SK-N-SH (cell line): ENCODE data around the gene PTPN20. TPM values are rescaled to one million over a fixed set of nuclear protein-coding genes. Genes with fewer than 3 reads are reported as not detected.

ENCODE experiments used
- CTCF ChIA-PET: fragments of 300-600, 350-600 bp; formaldehyde crosslinking; extraction: SDS; loops from one replicate; lab custom pipeline; 2021; lab: Yijun Ruan, JAX
- POLR2A ChIA-PET: fragments of 350-600 bp; sonication (Branson Sonifier 250); formaldehyde crosslinking; extraction: SDS; loops from one replicate; lab custom pipeline; 2020; ENCODE audit warnings: antibody characterized with exemption, inconsistent platforms; lab: Yijun Ruan, JAX
- DNase-seq: peaks from one replicate; pipeline ENCODE4 v3.0.0; 2012
- H2AFZ ChIP-seq: fragments of 200-600 bp; sonication (generic); 2 replicates; pipeline ENCODE4 v1.8.1; 2016; ENCODE audit warnings: antibody characterized with exemption, mild to moderate bottlenecking, low read depth
- H3F3A ChIP-seq: fragments of 200-600 bp; sonication (generic); replicated peaks from 2 replicates; pipeline ENCODE3; 2016; ENCODE audit warnings: antibody characterized with exemption, mild to moderate bottlenecking; ENCODE audit not compliant: insufficient read depth
- H3K27ac ChIP-seq, 2 experiments: fragments of 200-500 bp in 1 of 2; fragments of 200-600 bp in 1 of 2; sonication (Bioruptor generic) in 1 of 2; sonication (generic), shearing (Covaris generic) in 1 of 2; 2 replicates each; pipeline versions ENCODE4 v1.5.1 to v1.6.1; 2014 to 2016; ENCODE audit warnings: low read depth in 2 of 2, inconsistent platforms in 1 of 2, low read length in 1 of 2, mild to moderate bottlenecking in 1 of 2, mixed read lengths in 1 of 2
- H3K27me3 ChIP-seq: fragments of 200-600 bp; sonication (generic), shearing (Covaris generic); 2 replicates; pipeline ENCODE4 v1.6.1; 2016; ENCODE audit warnings: mixed run types; ENCODE audit not compliant: insufficient read depth
- H3K36me3 ChIP-seq, 2 experiments: fragments of 200-500 bp in 1 of 2; fragments of 200-600 bp in 1 of 2; sonication (Bioruptor generic) in 1 of 2; sonication (generic) in 1 of 2; replicated peaks in 1 of 2; 2 replicates each; pipeline versions ENCODE3 to v1.5.1; 2014 to 2016; ENCODE audit warnings: low read length in 1 of 2, mild to moderate bottlenecking in 1 of 2; ENCODE audit not compliant: insufficient read depth in 2 of 2, control insufficient read depth in 1 of 2
- H3K4me1 ChIP-seq, 2 experiments: fragments of 200-500 bp in 1 of 2; fragments of 200-600 bp in 1 of 2; sonication (Bioruptor generic) in 1 of 2; sonication (generic), shearing (Covaris generic) in 1 of 2; 2 replicates each; pipeline versions ENCODE4 v1.5.1 to v1.6.1; 2014 to 2016; ENCODE audit warnings: low read depth in 1 of 2, low read length in 1 of 2, mixed run types in 1 of 2; ENCODE audit not compliant: insufficient read depth in 2 of 2, control insufficient read depth in 1 of 2
- H3K4me2 ChIP-seq: fragments of 200-600 bp; sonication (generic), shearing (Covaris generic); 2 replicates; pipeline ENCODE4 v1.6.1; 2017; ENCODE audit warnings: mixed run types
- H3K4me3 ChIP-seq, 2 experiments: fragments of 200-500 bp in 1 of 2; fragments of 200-600 bp in 1 of 2; sonication (Bioruptor generic) in 1 of 2; sonication (generic), shearing (Covaris generic) in 1 of 2; 2 replicates each; pipeline versions ENCODE4 v1.5.1 to v1.8.1; 2014 to 2016; ENCODE audit warnings: low read depth in 2 of 2, inconsistent platforms in 1 of 2, low read length in 1 of 2, mild to moderate bottlenecking in 1 of 2, mixed read lengths in 1 of 2, moderate library complexity in 1 of 2
- H3K79me2 ChIP-seq: fragments of 200-600 bp; sonication (generic); 2 replicates; pipeline ENCODE4 v1.8.1; 2017; ENCODE audit warnings: mild to moderate bottlenecking; ENCODE audit not compliant: insufficient read depth
- H3K9ac ChIP-seq: fragments of 200-600 bp; sonication (generic); 2 replicates; pipeline ENCODE4 v1.6.1; 2017; ENCODE audit warnings: mixed run types
- H3K9me2 ChIP-seq: fragments of 200-600 bp; sonication (generic); 2 replicates; pipeline ENCODE4 v1.6.1; 2017; ENCODE audit warnings: mixed run types
- H3K9me3 ChIP-seq: fragments of 200-600 bp; sonication (generic); 2 replicates; pipeline ENCODE4 v1.6.1; 2017; ENCODE audit warnings: mixed run types, mild to moderate bottlenecking, moderate library complexity
- H4K20me1 ChIP-seq: fragments of 200-600 bp; sonication (generic); 2 replicates; pipeline ENCODE4 v1.6.1; 2017; ENCODE audit warnings: mild to moderate bottlenecking, mixed run types; ENCODE audit not compliant: insufficient read depth
- EZH2phosphoT487 ChIP-seq: fragments of 200-600 bp; sonication (generic); IDR thresholded peaks from 2 replicates; pipeline ENCODE4 v1.6.1; 2017; ENCODE audit warnings: low read depth, mixed run types, mild to moderate bottlenecking, antibody characterized with exemption, moderate library complexity, borderline replicate concordance
- FOSL2 ChIP-seq: IDR thresholded peaks from 2 replicates; pipeline ENCODE4 v1.4.0; 2012; ENCODE audit warnings: low read depth, mild to moderate bottlenecking, moderate library complexity, borderline replicate concordance
- FOXJ3 ChIP-seq: sonication (generic); formaldehyde crosslinking; IDR thresholded peaks from 2 replicates; pipeline ENCODE4 v1.5.1; 2020; ENCODE audit warnings: mild to moderate bottlenecking, missing genetic modification reagents
- FOXM1 ChIP-seq: IDR thresholded peaks from 2 replicates; pipeline ENCODE4 v1.4.0; 2012; ENCODE audit warnings: low read depth, mild to moderate bottlenecking
- GABPA ChIP-seq: IDR thresholded peaks from 2 replicates; pipeline ENCODE4 v1.4.0; 2012; ENCODE audit warnings: low read depth, mild to moderate bottlenecking
- GATA2 ChIP-seq: sonication (generic); formaldehyde crosslinking; IDR thresholded peaks from 2 replicates; pipeline ENCODE4 v1.5.0; 2020; ENCODE audit warnings: mild to moderate bottlenecking, missing genetic modification reagents
- JUND ChIP-seq: IDR thresholded peaks from 2 replicates; pipeline ENCODE4 v1.4.0; 2012
- MEF2A ChIP-seq: IDR thresholded peaks from 2 replicates; pipeline ENCODE4 v1.4.0; 2012; ENCODE audit warnings: low read depth, borderline replicate concordance
- MXI1 ChIP-seq: IDR thresholded peaks from 2 replicates; pipeline ENCODE4 v1.6.1; 2012; ENCODE audit warnings: mild to moderate bottlenecking, low read depth, low read length, improper control_type of control experiment
- RAD21 ChIP-seq: IDR thresholded peaks from 2 replicates; pipeline ENCODE4 v1.6.1; 2012; ENCODE audit warnings: mild to moderate bottlenecking, low read length
- SMC3 ChIP-seq: IDR thresholded peaks from 2 replicates; pipeline ENCODE4 v1.6.1; 2012; ENCODE audit warnings: low read depth, low read length, improper control_type of control experiment
- TCF12 ChIP-seq: IDR thresholded peaks from 2 replicates; pipeline ENCODE4 v1.4.0; 2012
- TEAD4 ChIP-seq: IDR thresholded peaks from 2 replicates; pipeline ENCODE4 v1.4.0; 2012; ENCODE audit warnings: mild to moderate bottlenecking, borderline replicate concordance; ENCODE audit not compliant: insufficient read depth
- USF1 ChIP-seq: IDR thresholded peaks from 2 replicates; pipeline ENCODE4 v1.4.0; 2012; ENCODE audit warnings: low read depth, borderline replicate concordance
- USF2 ChIP-seq: fragments of 150-350 bp; IDR thresholded peaks from 2 replicates; pipeline ENCODE4 v1.6.1; 2017; ENCODE audit warnings: antibody characterized with exemption, low read length, low read depth, borderline replicate concordance
- WGBS: methylation state at CpG from one replicate; pipeline ENCODE4 v1.1.6; 2017; ENCODE audit warnings: low lambda C conversion rate; 5-methylcytosine and 5-hydroxymethylcytosine counted together
- polyA plus RNA-seq, 3 experiments: library from polyadenylated mRNA; depleted of rRNA; stranded (reverse); fragments of >200 nt; gene quantifications; 2 replicates each; pipeline ENCODE4 v1.2.3, GENCODE V29; 2012
- TF ChIP-seq, protein P1 (sequence below): IDR thresholded peaks from 2 replicates; pipeline ENCODE4 v1.6.1; 2012; ENCODE audit warnings: mild to moderate bottlenecking, low read depth, low read length, moderate library complexity

PTPN20 gene
- polyA plus RNA-seq, 1 of the 3 experiments (the other 2 are of a cell fraction), result 0.36 TPM

DNA sequence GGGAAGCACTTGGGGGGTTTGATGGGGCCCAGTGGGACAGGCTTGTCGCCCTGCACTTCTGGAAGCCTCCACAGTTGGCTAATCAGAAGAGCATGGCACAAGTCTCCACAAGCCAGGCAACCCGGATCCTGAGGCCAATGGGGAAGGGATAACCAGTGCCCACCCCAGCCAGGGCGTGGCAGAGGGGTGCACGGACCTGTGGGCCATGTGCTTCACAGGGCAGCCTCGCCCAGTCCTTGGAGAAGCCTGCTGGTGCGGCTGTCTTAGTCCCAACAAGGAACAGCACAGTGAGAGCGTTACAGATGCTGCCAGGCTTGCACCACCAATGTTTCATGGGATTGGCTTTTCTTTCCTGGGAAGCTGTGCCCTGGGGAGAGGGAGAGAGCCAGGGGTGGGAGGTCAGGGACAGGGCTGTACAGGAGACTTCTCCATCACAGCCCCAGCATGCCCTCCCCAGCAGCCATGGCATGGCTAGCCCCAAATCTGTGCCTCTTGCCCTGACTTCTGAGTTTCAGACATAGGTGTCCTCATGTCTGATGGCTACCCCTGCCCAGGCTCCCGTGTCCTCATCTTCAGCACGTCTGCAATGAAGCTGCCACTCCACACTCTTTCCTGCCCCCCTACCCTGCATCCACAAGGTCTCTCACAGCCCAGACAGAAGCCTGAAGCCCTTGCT lies 116.0 kb downstream of the PTPN20 start:
- Histone ChIP-seq H3K9ac (no peak overlapping the region), H2AFZ (no peak overlapping the region), H3K79me2 (no peaks in the 10 kb centered on the region), H3K9me3 (no peaks in the 10 kb centered on the region), H3F3A (no peaks in the 10 kb centered on the region), H3K4me2 (no peak overlapping the region), H3K9me2 (no peaks in the 10 kb centered on the region), H4K20me1 (no peaks in the 10 kb centered on the region), H3K36me3 (no peaks in the 10 kb centered on the region), H3K27ac (no peak overlapping the region; a peak in 1 of 4 replicates), H3K27me3 (no peaks in the 10 kb centered on the region), H3K4me3 (no peak overlapping the region), H3K4me1 (peaks cover 0 to 68% of the 10 kb centered on the region in 2 experiments; a peak in 1 of 4 replicates)
- 33% methylated on average over 4 of the region's 9 CpGs for WGBS
- POLR2A ChIA-PET, result no interaction called here
- DNase-seq, result no peak
- CTCF ChIA-PET, result interaction anchor here (1.7 to 16.7 kb wide), 4 partner anchors 17 to 313 kb away, joined by 4 to 337 read pairs (median 66); no protein-coding TSS in a partner anchor
- no peak for TF ChIP-seq JUND
- TF ChIP-seq TCF12, result no peak
- TF ChIP-seq EZH2phosphoT487, result no peak
- TF ChIP-seq RAD21, result no peak
- TF ChIP-seq, all 33 proteins: peak for 0

DNA sequence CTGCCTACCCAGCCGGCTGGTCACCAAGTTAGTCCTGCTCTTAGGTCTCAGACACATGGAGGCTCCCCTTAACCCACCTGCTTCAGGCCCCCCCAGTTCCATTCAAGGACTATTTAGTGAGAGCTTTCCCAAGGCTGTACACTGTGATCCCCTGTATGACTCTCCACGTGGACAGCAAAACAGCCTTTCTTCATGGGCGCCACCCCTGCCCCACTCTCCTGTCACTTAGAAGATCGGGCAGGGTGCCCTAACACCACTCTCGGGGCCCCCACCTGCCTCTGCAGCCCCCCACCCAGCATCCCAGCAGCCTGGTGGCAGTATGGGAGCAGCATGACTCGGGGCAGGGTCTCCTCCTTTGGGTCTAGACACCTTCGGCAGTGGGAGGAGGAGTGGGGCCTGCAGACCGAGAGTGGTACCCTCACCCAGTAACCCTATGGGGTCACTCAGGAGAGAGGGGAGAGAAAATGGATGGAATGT lies 116.6 kb downstream of the PTPN20 start:
- POLR2A ChIA-PET, result no interaction called here
- WGBS, result 29% methylated on average over 6 of the region's 8 CpGs
- no peaks in the 10 kb centered on the region for H3F3A ChIP-seq
- no peak for DNase-seq
- TF ChIP-seq MEF2A (no peak), EZH2phosphoT487 (no peak), SMC3 (no peak), MXI1 (no peak), FOXM1 (no peak), GATA2 (CRISPR knock-in tag) (no peak), FOSL2 (no peak), GABPA (no peak), RAD21 (no peak), TEAD4 (no peak), USF2 (no peak), FOXJ3 (no peak), USF1 (no peak)
- TF ChIP-seq, protein P1, sequence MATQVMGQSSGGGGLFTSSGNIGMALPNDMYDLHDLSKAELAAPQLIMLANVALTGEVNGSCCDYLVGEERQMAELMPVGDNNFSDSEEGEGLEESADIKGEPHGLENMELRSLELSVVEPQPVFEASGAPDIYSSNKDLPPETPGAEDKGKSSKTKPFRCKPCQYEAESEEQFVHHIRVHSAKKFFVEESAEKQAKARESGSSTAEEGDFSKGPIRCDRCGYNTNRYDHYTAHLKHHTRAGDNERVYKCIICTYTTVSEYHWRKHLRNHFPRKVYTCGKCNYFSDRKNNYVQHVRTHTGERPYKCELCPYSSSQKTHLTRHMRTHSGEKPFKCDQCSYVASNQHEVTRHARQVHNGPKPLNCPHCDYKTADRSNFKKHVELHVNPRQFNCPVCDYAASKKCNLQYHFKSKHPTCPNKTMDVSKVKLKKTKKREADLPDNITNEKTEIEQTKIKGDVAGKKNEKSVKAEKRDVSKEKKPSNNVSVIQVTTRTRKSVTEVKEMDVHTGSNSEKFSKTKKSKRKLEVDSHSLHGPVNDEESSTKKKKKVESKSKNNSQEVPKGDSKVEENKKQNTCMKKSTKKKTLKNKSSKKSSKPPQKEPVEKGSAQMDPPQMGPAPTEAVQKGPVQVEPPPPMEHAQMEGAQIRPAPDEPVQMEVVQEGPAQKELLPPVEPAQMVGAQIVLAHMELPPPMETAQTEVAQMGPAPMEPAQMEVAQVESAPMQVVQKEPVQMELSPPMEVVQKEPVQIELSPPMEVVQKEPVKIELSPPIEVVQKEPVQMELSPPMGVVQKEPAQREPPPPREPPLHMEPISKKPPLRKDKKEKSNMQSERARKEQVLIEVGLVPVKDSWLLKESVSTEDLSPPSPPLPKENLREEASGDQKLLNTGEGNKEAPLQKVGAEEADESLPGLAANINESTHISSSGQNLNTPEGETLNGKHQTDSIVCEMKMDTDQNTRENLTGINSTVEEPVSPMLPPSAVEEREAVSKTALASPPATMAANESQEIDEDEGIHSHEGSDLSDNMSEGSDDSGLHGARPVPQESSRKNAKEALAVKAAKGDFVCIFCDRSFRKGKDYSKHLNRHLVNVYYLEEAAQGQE, result no peak
- H3K27me3 ChIP-seq, result no peaks in the 10 kb centered on the region
- CTCF ChIA-PET, result interaction anchor here (4.0 to 16.7 kb wide), 2 partner anchors 17 to 283 kb away, joined by 100 to 337 read pairs; no protein-coding TSS in a partner anchor
- no peak overlapping the region for H3K4me3 ChIP-seq
- peaks cover 0 to 62% of the 10 kb centered on the region in 2 experiments; a peak in 1 of 4 replicates for H3K4me1 ChIP-seq
- H3K4me2 ChIP-seq, result no peak overlapping the region
- H3K27ac ChIP-seq, result no peak overlapping the region
- H3K9ac ChIP-seq, result no peak overlapping the region
- H2AFZ ChIP-seq, result no peak overlapping the region
- H3K79me2 ChIP-seq, result no peaks in the 10 kb centered on the region
- H4K20me1 ChIP-seq, result no peaks in the 10 kb centered on the region
- no peaks in the 10 kb centered on the region for H3K36me3 ChIP-seq
- no peaks in the 10 kb centered on the region for H3K9me3 ChIP-seq
- no peaks in the 10 kb centered on the region for H3K9me2 ChIP-seq
